ENCODE data around the gene PRSS53. TPM values are rescaled to one million over a fixed set of nuclear protein-coding genes. Genes with fewer than 3 reads are reported as not detected.

PRSS53 gene
- total and polyA plus RNA-seq, 4 donors = 0.51 to 14.5 (median 3.0) TPM

DNA sequence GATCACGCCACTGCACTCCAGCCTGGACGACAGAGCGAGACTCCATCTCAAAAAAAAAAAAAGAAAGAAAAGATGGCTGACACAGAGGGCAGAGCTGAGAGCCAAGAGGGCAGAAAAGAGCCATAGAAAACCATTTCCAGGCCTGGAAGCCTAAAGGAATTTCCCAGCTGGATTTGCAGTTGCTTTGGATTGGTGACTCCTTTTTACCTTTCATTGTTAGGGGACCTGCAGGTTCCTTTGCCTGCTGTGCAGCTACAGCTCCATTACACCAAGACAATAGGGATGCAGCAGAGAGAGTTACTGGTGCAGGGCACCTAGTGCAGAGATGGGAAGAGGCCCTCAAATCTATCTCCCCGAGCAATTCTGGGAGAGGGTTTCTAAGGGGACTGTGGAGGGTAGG is 33.1 kb downstream of the PRSS53 start:
- DNase-seq (ENCODE audit: low spot score) = no peak
- TF ChIP-seq RAD21 (IDR thresholded peaks at IDR 0.05) (no peak), TAF1 (conservative IDR thresholded peaks at IDR 0.05) (no peak), FOXA1 (IDR thresholded peaks at IDR 0.05) (no peak), HNF4A (conservative IDR thresholded peaks at IDR 0.05) (no peak), YY1 (IDR thresholded peaks at IDR 0.05) (no peak), GABPA (IDR thresholded peaks at IDR 0.05 in 1 of 2, conservative IDR thresholded peaks at IDR 0.05 in 1 of 2) (no peak), HNF4G (IDR thresholded peaks at IDR 0.05) (no peak), EGR1 (IDR thresholded peaks at IDR 0.05; ENCODE audit: low read depth in 2 of 2) (no peak), JUND (IDR thresholded peaks at IDR 0.05) (no peak), NR2F2 (IDR thresholded peaks at IDR 0.05) (no peak), SP1 (IDR thresholded peaks at IDR 0.05) (no peak), FOXA2 (IDR thresholded peaks at IDR 0.05) (no peak)
- TF ChIP-seq, protein P1, sequence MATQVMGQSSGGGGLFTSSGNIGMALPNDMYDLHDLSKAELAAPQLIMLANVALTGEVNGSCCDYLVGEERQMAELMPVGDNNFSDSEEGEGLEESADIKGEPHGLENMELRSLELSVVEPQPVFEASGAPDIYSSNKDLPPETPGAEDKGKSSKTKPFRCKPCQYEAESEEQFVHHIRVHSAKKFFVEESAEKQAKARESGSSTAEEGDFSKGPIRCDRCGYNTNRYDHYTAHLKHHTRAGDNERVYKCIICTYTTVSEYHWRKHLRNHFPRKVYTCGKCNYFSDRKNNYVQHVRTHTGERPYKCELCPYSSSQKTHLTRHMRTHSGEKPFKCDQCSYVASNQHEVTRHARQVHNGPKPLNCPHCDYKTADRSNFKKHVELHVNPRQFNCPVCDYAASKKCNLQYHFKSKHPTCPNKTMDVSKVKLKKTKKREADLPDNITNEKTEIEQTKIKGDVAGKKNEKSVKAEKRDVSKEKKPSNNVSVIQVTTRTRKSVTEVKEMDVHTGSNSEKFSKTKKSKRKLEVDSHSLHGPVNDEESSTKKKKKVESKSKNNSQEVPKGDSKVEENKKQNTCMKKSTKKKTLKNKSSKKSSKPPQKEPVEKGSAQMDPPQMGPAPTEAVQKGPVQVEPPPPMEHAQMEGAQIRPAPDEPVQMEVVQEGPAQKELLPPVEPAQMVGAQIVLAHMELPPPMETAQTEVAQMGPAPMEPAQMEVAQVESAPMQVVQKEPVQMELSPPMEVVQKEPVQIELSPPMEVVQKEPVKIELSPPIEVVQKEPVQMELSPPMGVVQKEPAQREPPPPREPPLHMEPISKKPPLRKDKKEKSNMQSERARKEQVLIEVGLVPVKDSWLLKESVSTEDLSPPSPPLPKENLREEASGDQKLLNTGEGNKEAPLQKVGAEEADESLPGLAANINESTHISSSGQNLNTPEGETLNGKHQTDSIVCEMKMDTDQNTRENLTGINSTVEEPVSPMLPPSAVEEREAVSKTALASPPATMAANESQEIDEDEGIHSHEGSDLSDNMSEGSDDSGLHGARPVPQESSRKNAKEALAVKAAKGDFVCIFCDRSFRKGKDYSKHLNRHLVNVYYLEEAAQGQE (IDR thresholded peaks at IDR 0.05) = no peak
- TF ChIP-seq, protein P2, sequence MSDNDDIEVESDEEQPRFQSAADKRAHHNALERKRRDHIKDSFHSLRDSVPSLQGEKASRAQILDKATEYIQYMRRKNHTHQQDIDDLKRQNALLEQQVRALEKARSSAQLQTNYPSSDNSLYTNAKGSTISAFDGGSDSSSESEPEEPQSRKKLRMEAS (IDR thresholded peaks at IDR 0.05) = no peak
- TF ChIP-seq, protein P3, sequence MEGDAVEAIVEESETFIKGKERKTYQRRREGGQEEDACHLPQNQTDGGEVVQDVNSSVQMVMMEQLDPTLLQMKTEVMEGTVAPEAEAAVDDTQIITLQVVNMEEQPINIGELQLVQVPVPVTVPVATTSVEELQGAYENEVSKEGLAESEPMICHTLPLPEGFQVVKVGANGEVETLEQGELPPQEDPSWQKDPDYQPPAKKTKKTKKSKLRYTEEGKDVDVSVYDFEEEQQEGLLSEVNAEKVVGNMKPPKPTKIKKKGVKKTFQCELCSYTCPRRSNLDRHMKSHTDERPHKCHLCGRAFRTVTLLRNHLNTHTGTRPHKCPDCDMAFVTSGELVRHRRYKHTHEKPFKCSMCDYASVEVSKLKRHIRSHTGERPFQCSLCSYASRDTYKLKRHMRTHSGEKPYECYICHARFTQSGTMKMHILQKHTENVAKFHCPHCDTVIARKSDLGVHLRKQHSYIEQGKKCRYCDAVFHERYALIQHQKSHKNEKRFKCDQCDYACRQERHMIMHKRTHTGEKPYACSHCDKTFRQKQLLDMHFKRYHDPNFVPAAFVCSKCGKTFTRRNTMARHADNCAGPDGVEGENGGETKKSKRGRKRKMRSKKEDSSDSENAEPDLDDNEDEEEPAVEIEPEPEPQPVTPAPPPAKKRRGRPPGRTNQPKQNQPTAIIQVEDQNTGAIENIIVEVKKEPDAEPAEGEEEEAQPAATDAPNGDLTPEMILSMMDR (IDR thresholded peaks at IDR 0.05; ENCODE audit: low read depth, low read length, missing input control) = no peak
- TF ChIP-seq, protein P4, sequence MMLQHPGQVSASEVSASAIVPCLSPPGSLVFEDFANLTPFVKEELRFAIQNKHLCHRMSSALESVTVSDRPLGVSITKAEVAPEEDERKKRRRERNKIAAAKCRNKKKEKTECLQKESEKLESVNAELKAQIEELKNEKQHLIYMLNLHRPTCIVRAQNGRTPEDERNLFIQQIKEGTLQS (IDR thresholded peaks at IDR 0.05) = no peak
- no peak overlapping the region for H3K9ac ChIP-seq (ENCODE audit: low read depth in 1 of 2, low read length in 2 of 2)
- no peaks in the 10 kb centered on the region for H3K4me1 ChIP-seq (ENCODE audit: control insufficient read depth in 4 of 4, insufficient read depth in 4 of 4, low read length in 3 of 4)
- 87% methylated on average over 4 of the region's 4 CpGs for WGBS
- no peaks in the 10 kb centered on the region for H3K36me3 ChIP-seq (ENCODE audit: control insufficient read depth in 4 of 4, insufficient read depth in 3 of 4, low read depth in 1 of 4, low read length in 3 of 4)
- H3K9me3 ChIP-seq (ENCODE audit: control insufficient read depth in 4 of 4, low read length in 3 of 4) = no peaks in the 10 kb centered on the region
- H3K27me3 ChIP-seq (ENCODE audit: control insufficient read depth in 4 of 4, insufficient read depth in 4 of 4, low read length in 3 of 4) = no peaks in the 10 kb centered on the region
- no peak overlapping the region for H3K4me3 ChIP-seq (ENCODE audit: low read depth in 1 of 3, low read length in 3 of 3)
- no peak overlapping the region for H3K27ac ChIP-seq (ENCODE audit: low read depth in 1 of 2, low read length in 2 of 2)

DNA sequence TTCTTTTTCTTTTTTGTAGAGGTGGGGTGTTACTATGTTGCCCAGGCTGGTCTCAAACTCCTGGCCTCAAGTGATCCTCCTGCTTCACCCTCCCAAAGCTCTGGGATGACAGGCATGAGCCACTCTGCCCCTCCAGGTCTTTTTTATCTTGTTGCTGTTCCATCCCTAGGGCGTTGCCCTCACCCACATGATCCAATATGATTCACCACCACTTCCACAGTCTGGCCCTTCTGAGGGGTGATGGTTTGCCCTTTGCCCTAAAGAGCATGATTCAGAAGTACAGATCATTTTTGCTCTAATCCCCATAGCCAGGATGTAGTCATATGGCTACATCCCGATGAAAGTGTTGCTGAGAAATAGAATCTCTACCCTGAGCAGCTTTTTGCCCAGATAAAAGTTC is 36.6 kb downstream of the PRSS53 start:
- Histone ChIP-seq H3K9ac (ENCODE audit: low read depth in 1 of 2, low read length in 2 of 2) (no peak overlapping the region), H3K27me3 (ENCODE audit: control insufficient read depth in 4 of 4, insufficient read depth in 4 of 4, low read length in 3 of 4) (no peaks in the 10 kb centered on the region), H3K9me3 (ENCODE audit: control insufficient read depth in 4 of 4, low read length in 3 of 4) (no peaks in the 10 kb centered on the region), H3K4me3 (ENCODE audit: low read depth in 1 of 3, low read length in 3 of 3) (no peak overlapping the region), H3K4me1 (ENCODE audit: control insufficient read depth in 4 of 4, insufficient read depth in 4 of 4, low read length in 3 of 4) (no peaks in the 10 kb centered on the region), H3K27ac (ENCODE audit: low read depth in 1 of 2, low read length in 2 of 2) (no peak overlapping the region), H3K36me3 (ENCODE audit: control insufficient read depth in 4 of 4, insufficient read depth in 3 of 4, low read depth in 1 of 4, low read length in 3 of 4) (no peaks in the 10 kb centered on the region)
- TF ChIP-seq JUND (IDR thresholded peaks at IDR 0.05) (peak in 1 of 2 donors; percentile 45), RXRA (IDR thresholded peaks at IDR 0.05) (peak; percentile 36 to 72), FOXA1 (IDR thresholded peaks at IDR 0.05) (no peak), HNF4A (conservative IDR thresholded peaks at IDR 0.05) (peak; percentile 37 to 56), SP1 (IDR thresholded peaks at IDR 0.05) (no peak), HNF4G (IDR thresholded peaks at IDR 0.05) (no peak), YY1 (IDR thresholded peaks at IDR 0.05) (no peak), GABPA (IDR thresholded peaks at IDR 0.05 in 1 of 2, conservative IDR thresholded peaks at IDR 0.05 in 1 of 2) (peak in 1 of 2 donors; percentile 21), TAF1 (conservative IDR thresholded peaks at IDR 0.05) (no peak)
- TF ChIP-seq, protein P2 (IDR thresholded peaks at IDR 0.05) = no peak
- WGBS = 59% methylated on average over 2 of the region's 2 CpGs
- no peak for DNase-seq (ENCODE audit: low spot score)

Data from liver (tissue), 9 donors.